Epithelial cell of proximal tubule (primary cell): ENCODE data around the gene CCL17. TPM values are rescaled to one million over a fixed set of nuclear protein-coding genes. Genes with fewer than 3 reads are reported as not detected.

Experiments used
- DNase-seq: peaks from one replicate; pipeline ENCODE4 v3.0.0-alpha.2; 2011; ENCODE audit warnings: low read depth
- H3K4me3 ChIP-seq: 2 replicates; pipeline ENCODE4 v1.5.1; 2011; ENCODE audit warnings: low read depth, mild to moderate bottlenecking, low read length
- total RNA-seq: library from RNA; depleted of rRNA; stranded (reverse); fragments of >200 nt; gene quantifications from 2 replicates; pipeline ENCODE4 v1.2.3, GENCODE V29; 2015
- TF ChIP-seq, protein P1 (sequence below): conservative IDR thresholded peaks from 2 replicates; pipeline ENCODE4 v1.5.1; 2012; ENCODE audit warnings: low read depth, mild to moderate bottlenecking, low read length

CCL17 gene
- total RNA-seq, 1 donor from 2014 or later: not detected

GRCh38 chr16:57379579-57379978, 25.0 kb upstream of the CCL17 start:
- DNase-seq: no peak
- TF ChIP-seq, protein P1, sequence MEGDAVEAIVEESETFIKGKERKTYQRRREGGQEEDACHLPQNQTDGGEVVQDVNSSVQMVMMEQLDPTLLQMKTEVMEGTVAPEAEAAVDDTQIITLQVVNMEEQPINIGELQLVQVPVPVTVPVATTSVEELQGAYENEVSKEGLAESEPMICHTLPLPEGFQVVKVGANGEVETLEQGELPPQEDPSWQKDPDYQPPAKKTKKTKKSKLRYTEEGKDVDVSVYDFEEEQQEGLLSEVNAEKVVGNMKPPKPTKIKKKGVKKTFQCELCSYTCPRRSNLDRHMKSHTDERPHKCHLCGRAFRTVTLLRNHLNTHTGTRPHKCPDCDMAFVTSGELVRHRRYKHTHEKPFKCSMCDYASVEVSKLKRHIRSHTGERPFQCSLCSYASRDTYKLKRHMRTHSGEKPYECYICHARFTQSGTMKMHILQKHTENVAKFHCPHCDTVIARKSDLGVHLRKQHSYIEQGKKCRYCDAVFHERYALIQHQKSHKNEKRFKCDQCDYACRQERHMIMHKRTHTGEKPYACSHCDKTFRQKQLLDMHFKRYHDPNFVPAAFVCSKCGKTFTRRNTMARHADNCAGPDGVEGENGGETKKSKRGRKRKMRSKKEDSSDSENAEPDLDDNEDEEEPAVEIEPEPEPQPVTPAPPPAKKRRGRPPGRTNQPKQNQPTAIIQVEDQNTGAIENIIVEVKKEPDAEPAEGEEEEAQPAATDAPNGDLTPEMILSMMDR: no peak
- H3K4me3 ChIP-seq: no peak overlapping the region

DNA sequence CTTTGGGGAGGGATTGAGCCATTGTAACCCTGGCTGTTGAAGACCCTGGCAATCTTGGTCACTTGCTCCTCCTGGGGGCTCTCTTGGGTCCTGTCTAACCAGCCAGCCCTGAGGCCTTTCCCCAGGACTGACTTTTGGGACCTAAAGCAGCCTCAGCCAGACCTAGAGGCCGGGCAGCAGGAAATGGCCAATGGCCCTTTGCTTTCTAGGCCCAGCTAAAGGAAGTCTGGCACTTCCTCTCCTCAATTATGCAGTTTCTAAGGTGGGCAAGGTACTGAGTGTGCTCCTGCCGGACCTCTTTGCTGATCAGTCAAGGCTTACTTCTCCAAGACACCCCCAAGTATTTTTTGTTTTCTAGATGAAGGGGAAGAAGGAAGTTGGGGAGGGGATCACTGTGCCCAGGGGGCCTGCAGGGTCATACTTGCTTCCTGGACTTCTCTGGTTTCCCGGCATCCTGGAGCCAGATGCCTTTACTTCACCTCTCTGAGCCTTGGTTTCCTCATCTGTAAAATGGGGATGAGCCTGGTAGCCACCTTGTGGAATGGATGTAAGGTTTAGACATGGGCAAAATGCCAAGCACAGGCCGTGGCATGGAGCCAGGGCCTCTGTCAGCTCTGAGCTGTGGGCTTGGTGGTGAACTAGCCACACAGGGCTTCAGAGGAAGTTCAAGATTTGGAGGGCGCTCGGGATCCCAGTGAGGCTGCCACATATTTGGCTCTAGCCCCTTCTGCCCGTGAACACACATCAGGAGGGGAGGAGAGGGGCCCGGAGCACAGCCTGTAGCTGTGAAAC, 23.7 kb upstream of the CCL17 start:
- H3K4me3 ChIP-seq: no peak overlapping the region
- no peak for DNase-seq
- TF ChIP-seq, protein P1: no peak

GRCh38 chr16:57381791-57382534, 22.6 kb upstream of the CCL17 start:
- H3K4me3 ChIP-seq: no peak overlapping the region
- TF ChIP-seq, protein P1: no peak
- no peak for DNase-seq

GRCh38 chr16:57382535-57383275, 21.9 kb upstream of the CCL17 start:
- DNase-seq: no peak
- TF ChIP-seq, protein P1: no peak
- no peak overlapping the region for H3K4me3 ChIP-seq

GRCh38 chr16:57383276-57384247, 21.0 kb upstream of the CCL17 start:
- H3K4me3 ChIP-seq: no peak overlapping the region
- TF ChIP-seq, protein P1: no peak
- no peak for DNase-seq

DNA sequence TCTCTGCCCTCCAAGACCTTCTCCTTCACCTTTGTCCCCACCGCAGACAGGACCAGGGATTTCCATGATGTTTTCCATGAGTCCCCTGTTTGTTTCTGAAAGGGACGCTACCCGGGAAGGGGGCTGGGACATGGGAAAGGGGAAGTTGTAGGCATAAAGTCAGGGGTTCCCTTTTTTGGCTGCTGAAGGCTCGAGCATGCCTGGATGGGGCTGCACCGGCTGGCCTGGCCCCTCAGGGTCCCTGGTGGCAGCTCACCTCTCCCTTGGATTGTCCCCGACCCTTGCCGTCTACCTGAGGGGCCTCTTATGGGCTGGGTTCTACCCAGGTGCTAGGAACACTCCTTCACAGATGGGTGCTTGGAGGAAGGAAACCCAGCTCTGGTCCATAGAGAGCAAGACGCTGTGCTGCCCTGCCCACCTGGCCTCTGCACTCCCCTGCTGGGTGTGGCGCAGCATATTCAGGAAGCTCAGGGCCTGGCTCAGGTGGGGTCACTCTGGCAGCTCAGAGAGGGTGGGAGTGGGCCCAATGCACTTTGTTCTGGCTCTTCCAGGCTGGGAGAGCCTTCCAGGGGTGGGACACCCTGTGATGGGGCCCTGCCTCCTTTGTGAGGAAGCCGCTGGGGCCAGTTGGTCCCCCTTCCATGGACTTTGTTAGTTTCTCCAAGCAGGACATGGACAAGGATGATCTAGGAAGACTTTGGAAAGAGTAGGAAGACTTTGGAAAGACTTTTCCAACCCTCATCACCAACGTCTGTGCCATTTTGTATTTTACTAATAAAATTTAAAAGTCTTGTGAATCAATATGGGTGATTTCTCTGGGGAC, 20.1 kb upstream of the CCL17 start:
- no peak overlapping the region for H3K4me3 ChIP-seq
- TF ChIP-seq, protein P1: no peak
- DNase-seq: no peak
